Measurements from ENCODE around the gene FALEC. TPM values are rescaled to one million over a fixed set of nuclear protein-coding genes. Genes with fewer than 3 reads are reported as not detected.

Gene FALEC
- total and polyA plus RNA-seq, 2 of the 8 experiments (the other 6 are each of a cell fraction or from before 2014, with no cell fraction given) = not detected

DNA sequence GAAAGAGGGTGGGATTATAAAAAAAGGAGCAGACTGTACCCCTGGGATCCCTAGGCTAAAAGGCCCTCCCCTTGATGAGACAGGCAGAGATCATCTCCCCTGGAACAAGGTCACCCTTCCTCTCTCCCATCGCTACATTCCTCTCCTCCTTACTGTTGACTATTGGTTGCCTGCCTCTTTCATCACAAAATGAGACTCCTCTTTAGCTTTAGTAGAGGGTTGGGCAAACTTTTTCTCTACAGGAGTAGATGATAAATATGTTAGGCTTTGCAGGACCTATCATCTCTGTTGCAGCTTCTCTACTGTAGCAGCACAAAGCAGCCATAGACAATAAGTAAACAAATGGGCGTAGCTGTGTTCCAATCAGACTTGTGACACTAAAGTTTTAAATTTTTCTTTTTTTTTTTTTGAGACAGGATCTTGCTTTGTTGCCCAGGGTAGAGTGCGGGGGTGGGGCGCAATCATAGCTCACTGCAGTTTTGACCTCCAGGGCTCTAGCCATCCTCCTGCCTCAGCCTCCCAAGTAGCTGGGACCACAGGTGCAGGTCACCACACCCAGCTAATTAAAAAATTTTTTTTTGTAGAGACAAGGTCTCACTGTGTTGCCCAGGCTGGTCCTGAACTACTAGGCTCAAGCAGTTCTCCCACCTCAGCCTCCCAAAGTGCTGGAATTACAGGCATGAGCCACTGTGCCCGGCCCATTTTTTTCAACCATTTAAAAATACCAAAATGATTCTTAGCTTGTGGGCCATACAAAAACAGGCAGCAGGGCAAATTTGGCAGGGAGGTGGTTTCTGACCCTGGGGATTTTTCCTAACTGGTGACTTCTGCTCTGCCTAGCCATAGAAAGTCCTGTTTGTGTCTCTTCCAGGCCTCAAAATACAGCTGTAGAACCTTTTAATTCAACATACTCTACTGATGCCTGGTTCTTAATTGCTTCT is 48.8 kb downstream of the FALEC start:
- H3K14ac ChIP-seq (ENCODE audit: insufficient read length) = no peak overlapping the region
- H3K56ac ChIP-seq (replicated peaks; ENCODE audit: insufficient read length, low read depth, low read length) = no peak overlapping the region
- H2AFZ ChIP-seq (ENCODE audit: low read length) = no peak overlapping the region
- H3K9me3 ChIP-seq (ENCODE audit: insufficient read depth in 2 of 2, low read depth in 1 of 2, low read length in 1 of 2) = no peaks in the 10 kb centered on the region
- H4K5ac ChIP-seq (ENCODE audit: insufficient read length, low read depth, low read length) = no peak overlapping the region
- TF ChIP-seq TAF1 (IDR thresholded peaks at IDR 0.05; ENCODE audit: low read depth, low read length) = no peak
- peak; percentile 75; the same call in 1 of the 2 replicates for TF ChIP-seq KDM1A (IDR thresholded peaks at IDR 0.05; ENCODE audit: borderline replicate concordance, low read length)
- peak in 1 of 2 experiments; percentile 25; a peak in 1 of 3 replicates for TF ChIP-seq POLR2A (IDR thresholded peaks at IDR 0.05; ENCODE audit: control extremely low read depth in 1 of 2, low read depth in 2 of 2, low read length in 2 of 2)
- TF ChIP-seq CEBPB (IDR thresholded peaks at IDR 0.05; ENCODE audit: low read depth, low read length) = no peak
- H3K27ac ChIP-seq (ENCODE audit: low read depth, low read length) = no peak overlapping the region
- peaks cover 5 to 48% of the 10 kb centered on the region in 2 experiments; a peak in 3 of 4 replicates for H3K79me2 ChIP-seq (ENCODE audit: control insufficient read depth in 1 of 2, insufficient read depth in 2 of 2, low read length in 2 of 2)
- no peak overlapping the region for H3K23ac ChIP-seq (ENCODE audit: insufficient read length)
- H4K20me1 ChIP-seq (replicated peaks in 1 of 2; ENCODE audit: control insufficient read depth in 1 of 2, insufficient read depth in 2 of 2, low read length in 2 of 2) = peaks cover 0 to 2% of the 10 kb centered on the region in 2 experiments
- no peak overlapping the region for H3K4ac ChIP-seq (replicated peaks; ENCODE audit: insufficient read length, low read depth, low read length)
- peaks cover 7% of the 10 kb centered on the region for H3K23me2 ChIP-seq (ENCODE audit: low read depth, low read length)
- H2BK20ac ChIP-seq (ENCODE audit: low read length) = peak overlapping the region; percentile 87
- FAIRE-seq = no peak
- no peaks in the 10 kb centered on the region for H3K36me3 ChIP-seq (ENCODE audit: control insufficient read depth in 2 of 4, insufficient read depth in 4 of 4, low read length in 3 of 4)
- H2AK5ac ChIP-seq (ENCODE audit: low read depth, low read length) = peak overlapping the region; percentile 53; the same call in 1 of the 2 replicates
- DNase-seq (ENCODE audit: low read depth in 1 of 2, low spot score in 2 of 2) = no peak
- no peak overlapping the region for H4K8ac ChIP-seq (ENCODE audit: extremely low read depth, insufficient read depth, low read length)
- ChIA-PET POLR2A (ENCODE audit: partially characterized antibody) (interaction anchor here (0.6 to 43.7 kb wide), 7 partner anchors 13 to 480 kb away, joined by 3 to 1380 read pairs (median 11); partner anchors contain the start of genes ADAMTSL4, ENSA, FALEC and MCL1), CTCF (ENCODE audit: partially characterized antibody) (interaction anchor here (0.6 to 13.7 kb wide), 8 partner anchors 8 to 176 kb away, joined by 3 to 210 read pairs (median 4); no protein-coding TSS in a partner anchor)
- H3K9ac ChIP-seq (replicated peaks in 1 of 4; ENCODE audit: extremely low read depth in 1 of 4, low read depth in 3 of 4, low read length in 3 of 4) = no peak overlapping the region; a peak in 1 of 7 replicates
- H2BK120ac ChIP-seq (replicated peaks; ENCODE audit: low read depth, low read length) = no peak overlapping the region
- WGBS, 2 experiments (ENCODE audit: extremely low coverage in 1 of 2, insufficient coverage in 1 of 2, insufficient read length in 1 of 2, insufficient replicate concordance in 2 of 2, low coverage in 1 of 2, low lambda C conversion rate in 2 of 2, missing lambda C conversion rate in 1 of 2) = 97% methylated on average over 5 of the region's 5 CpGs; no CpG with 5 or more reads in 1 of the 2 experiments
- H3K79me1 ChIP-seq (ENCODE audit: low read depth, low read length) = no peaks in the 10 kb centered on the region
- H2BK12ac ChIP-seq (ENCODE audit: low read depth, low read length) = peak overlapping the region; percentile 95; the same call in 1 of the 2 replicates
- peak overlapping the region; percentile 76; the same call in 1 of the 2 replicates for H2BK5ac ChIP-seq (ENCODE audit: low read depth, low read length)
- no peak overlapping the region for H3K4me3 ChIP-seq (ENCODE audit: extremely low read depth in 1 of 4, insufficient read depth in 2 of 4, low read depth in 3 of 4, low read length in 4 of 4)
- H4K91ac ChIP-seq (replicated peaks; ENCODE audit: insufficient read length, low read length) = no peak overlapping the region
- H3K27me3 ChIP-seq (replicated peaks in 1 of 4; ENCODE audit: control insufficient read depth in 3 of 4, extremely low read depth in 1 of 4, insufficient read depth in 3 of 4, low read length in 3 of 4) = no peaks in the 10 kb centered on the region
- no peak overlapping the region for H3K18ac ChIP-seq (ENCODE audit: extremely low read depth, low read length)
- no peak overlapping the region for H2BK15ac ChIP-seq (ENCODE audit: low read length)
- peaks cover 25 to 44% (median 32%) of the 10 kb centered on the region in 4 experiments for H3K4me1 ChIP-seq (replicated peaks in 1 of 4; ENCODE audit: control insufficient read depth in 3 of 4, insufficient read depth in 4 of 4, low read length in 3 of 4)
- 0 out of 4 replicates have a peak overlapping the region, but pooled peaks of 1 of the 2 experiments have one; percentile 85 for H3K4me2 ChIP-seq (ENCODE audit: insufficient read depth in 1 of 2, low read depth in 2 of 2, low read length in 2 of 2)
